ENCODE results near the gene RBMS3. TPM values are rescaled to one million over a fixed set of nuclear protein-coding genes. Genes with fewer than 3 reads are reported as not detected.

RBMS3 gene
- total RNA-seq, 1 donor from 2014 or later, result 33.0 TPM

DNA sequence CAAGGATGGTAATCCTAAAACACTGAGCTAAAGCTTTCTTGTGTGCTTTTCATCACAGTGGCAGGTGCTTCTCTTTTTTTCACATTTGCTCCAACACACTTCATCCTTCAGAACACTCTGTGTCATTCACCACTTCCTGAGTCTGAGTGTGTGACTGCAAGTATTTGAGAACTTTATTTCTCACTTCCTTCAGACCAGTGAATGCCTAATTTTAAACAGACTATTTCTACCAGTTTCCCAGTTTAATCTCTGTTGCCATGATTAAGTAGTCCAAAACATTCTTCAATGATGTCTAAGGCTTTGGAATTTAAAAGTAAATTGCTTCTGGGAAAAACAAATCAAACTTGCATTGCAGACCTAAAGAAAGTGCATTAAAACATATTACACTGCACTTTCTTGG, 541.2 kb downstream of the RBMS3 start:
- Histone ChIP-seq H3K4me1 (ENCODE audit: insufficient read depth, low read length) (peaks cover 3% of the 10 kb centered on the region), H3K36me3 (ENCODE audit: insufficient read depth, low read length) (no peaks in the 10 kb centered on the region), H4K20me1 (ENCODE audit: insufficient read depth, low read length) (no peaks in the 10 kb centered on the region), H2AFZ (ENCODE audit: low read depth, low read length) (no peak overlapping the region), H3K27me3 (ENCODE audit: insufficient read depth, low read length) (no peaks in the 10 kb centered on the region), H3K9me3 (ENCODE audit: insufficient read depth, low read depth, low read length) (no peaks in the 10 kb centered on the region), H3K4me2 (ENCODE audit: low read length) (no peak overlapping the region), H3K27ac (ENCODE audit: low read depth, low read length) (no peak overlapping the region), H3K4me3 (ENCODE audit: insufficient read depth, low read depth, low read length) (no peak overlapping the region), H3K79me2 (ENCODE audit: insufficient read depth, low read length) (no peaks in the 10 kb centered on the region), H3K9ac (ENCODE audit: low read length) (no peak overlapping the region)
- Mint-ChIP-seq H3K27ac (ENCODE audit: unreplicated experiment) (no peak overlapping the region), H3K4me3 (ENCODE audit: unreplicated experiment) (no peak overlapping the region), H3K9me3 (ENCODE audit: unreplicated experiment) (no peaks in the 10 kb centered on the region), H3K4me1 (ENCODE audit: low read depth, unreplicated experiment) (peaks cover 3% of the 10 kb centered on the region), H3K36me3 (ENCODE audit: low read depth, unreplicated experiment) (peaks cover 2% of the 10 kb centered on the region), H3K27me3 (ENCODE audit: low read depth, unreplicated experiment) (no peaks in the 10 kb centered on the region)
- TF ChIP-seq, protein P1, sequence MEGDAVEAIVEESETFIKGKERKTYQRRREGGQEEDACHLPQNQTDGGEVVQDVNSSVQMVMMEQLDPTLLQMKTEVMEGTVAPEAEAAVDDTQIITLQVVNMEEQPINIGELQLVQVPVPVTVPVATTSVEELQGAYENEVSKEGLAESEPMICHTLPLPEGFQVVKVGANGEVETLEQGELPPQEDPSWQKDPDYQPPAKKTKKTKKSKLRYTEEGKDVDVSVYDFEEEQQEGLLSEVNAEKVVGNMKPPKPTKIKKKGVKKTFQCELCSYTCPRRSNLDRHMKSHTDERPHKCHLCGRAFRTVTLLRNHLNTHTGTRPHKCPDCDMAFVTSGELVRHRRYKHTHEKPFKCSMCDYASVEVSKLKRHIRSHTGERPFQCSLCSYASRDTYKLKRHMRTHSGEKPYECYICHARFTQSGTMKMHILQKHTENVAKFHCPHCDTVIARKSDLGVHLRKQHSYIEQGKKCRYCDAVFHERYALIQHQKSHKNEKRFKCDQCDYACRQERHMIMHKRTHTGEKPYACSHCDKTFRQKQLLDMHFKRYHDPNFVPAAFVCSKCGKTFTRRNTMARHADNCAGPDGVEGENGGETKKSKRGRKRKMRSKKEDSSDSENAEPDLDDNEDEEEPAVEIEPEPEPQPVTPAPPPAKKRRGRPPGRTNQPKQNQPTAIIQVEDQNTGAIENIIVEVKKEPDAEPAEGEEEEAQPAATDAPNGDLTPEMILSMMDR (IDR thresholded peaks at IDR 0.05; ENCODE audit: insufficient read depth, low read depth, low read length), result no peak
- no peak for TF ChIP-seq EZH2 (IDR thresholded peaks at IDR 0.05; ENCODE audit: insufficient read depth, low read length)
- FAIRE-seq, result peak; percentile 80
- peak; percentile 76 for DNase-seq (ENCODE audit: low read depth)

DNA sequence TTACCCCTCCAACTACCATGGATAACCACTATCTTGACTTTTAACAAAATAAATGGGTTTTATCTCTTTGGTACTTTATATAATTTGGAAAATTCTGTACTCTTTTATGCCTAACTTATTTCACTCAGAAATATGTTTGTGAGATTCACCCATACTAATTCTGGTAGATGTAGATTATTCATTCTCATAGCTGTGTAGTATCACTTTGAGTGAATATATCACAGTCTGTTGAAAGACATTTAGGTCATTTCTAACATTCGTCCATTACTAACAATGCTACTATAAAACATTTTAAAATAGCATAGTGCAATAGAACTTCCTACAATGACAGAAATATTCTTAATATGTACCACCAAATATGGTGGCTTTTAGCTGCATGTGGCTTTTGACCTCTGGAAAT, 542.4 kb downstream of the RBMS3 start:
- no peak overlapping the region for H3K9ac ChIP-seq (ENCODE audit: low read length)
- H3K4me3 Mint-ChIP-seq (ENCODE audit: unreplicated experiment), result no peak overlapping the region

DNA sequence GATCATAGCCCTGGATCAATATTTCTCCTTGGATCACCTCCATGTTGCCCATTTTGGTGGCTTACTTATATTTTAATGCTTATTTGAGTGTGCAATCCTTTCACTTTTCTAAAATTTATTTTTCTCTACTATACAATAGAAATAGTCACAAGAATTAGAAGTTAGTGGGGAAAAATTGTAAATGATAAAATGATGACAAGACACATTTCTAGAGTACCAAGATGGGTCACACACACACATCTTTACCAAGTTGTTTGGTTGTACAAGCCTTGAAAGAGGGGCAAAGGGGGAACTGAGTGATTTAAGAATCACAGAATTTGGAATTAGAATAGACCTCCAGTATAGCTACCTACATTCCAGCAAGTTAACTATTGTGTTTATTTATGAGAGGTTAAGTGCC, 545.8 kb downstream of the RBMS3 start:
- H3K27ac ChIP-seq (ENCODE audit: low read depth, low read length), result no peak overlapping the region
- H3K4me2 ChIP-seq (ENCODE audit: low read length), result no peak overlapping the region
- Mint-ChIP-seq H3K9me3 (ENCODE audit: unreplicated experiment) (no peaks in the 10 kb centered on the region), H3K4me3 (ENCODE audit: unreplicated experiment) (no peak overlapping the region), H3K4me1 (ENCODE audit: low read depth, unreplicated experiment) (peaks cover 6% of the 10 kb centered on the region), H3K27me3 (ENCODE audit: low read depth, unreplicated experiment) (no peaks in the 10 kb centered on the region), H3K27ac (ENCODE audit: unreplicated experiment) (no peak overlapping the region), H3K36me3 (ENCODE audit: low read depth, unreplicated experiment) (peaks cover 2% of the 10 kb centered on the region)
- TF ChIP-seq EZH2 (IDR thresholded peaks at IDR 0.05; ENCODE audit: insufficient read depth, low read length), result no peak
- TF ChIP-seq, protein P1 (IDR thresholded peaks at IDR 0.05; ENCODE audit: insufficient read depth, low read depth, low read length), result no peak
- FAIRE-seq (no peak), DNase-seq (ENCODE audit: low read depth) (no peak)
- H3K36me3 ChIP-seq (ENCODE audit: insufficient read depth, low read length), result no peaks in the 10 kb centered on the region
- peaks cover 3% of the 10 kb centered on the region for H3K4me1 ChIP-seq (ENCODE audit: insufficient read depth, low read length)
- no peak overlapping the region for H2AFZ ChIP-seq (ENCODE audit: low read depth, low read length)
- H4K20me1 ChIP-seq (ENCODE audit: insufficient read depth, low read length), result no peaks in the 10 kb centered on the region
- H3K9ac ChIP-seq (ENCODE audit: low read length), result no peak overlapping the region
- H3K79me2 ChIP-seq (ENCODE audit: insufficient read depth, low read length), result no peaks in the 10 kb centered on the region
- H3K9me3 ChIP-seq (ENCODE audit: insufficient read depth, low read depth, low read length), result no peaks in the 10 kb centered on the region
- H3K4me3 ChIP-seq (ENCODE audit: insufficient read depth, low read depth, low read length), result no peak overlapping the region
- H3K27me3 ChIP-seq (ENCODE audit: insufficient read depth, low read length), result no peaks in the 10 kb centered on the region

More for the DNA sequence above, 542.4 kb downstream of the RBMS3 start:
- Histone ChIP-seq H3K27me3 (ENCODE audit: insufficient read depth, low read length) (no peaks in the 10 kb centered on the region), H4K20me1 (ENCODE audit: insufficient read depth, low read length) (no peaks in the 10 kb centered on the region), H3K4me3 (ENCODE audit: insufficient read depth, low read depth, low read length) (no peak overlapping the region), H3K9me3 (ENCODE audit: insufficient read depth, low read depth, low read length) (no peaks in the 10 kb centered on the region), H3K27ac (ENCODE audit: low read depth, low read length) (no peak overlapping the region), H2AFZ (ENCODE audit: low read depth, low read length) (no peak overlapping the region), H3K36me3 (ENCODE audit: insufficient read depth, low read length) (no peaks in the 10 kb centered on the region), H3K4me1 (ENCODE audit: insufficient read depth, low read length) (peaks cover 3% of the 10 kb centered on the region), H3K4me2 (ENCODE audit: low read length) (no peak overlapping the region), H3K79me2 (ENCODE audit: insufficient read depth, low read length) (no peaks in the 10 kb centered on the region)
- DNase-seq (ENCODE audit: low read depth) (no peak), FAIRE-seq (no peak)
- no peaks in the 10 kb centered on the region for H3K9me3 Mint-ChIP-seq (ENCODE audit: unreplicated experiment)
- H3K4me1 Mint-ChIP-seq (ENCODE audit: low read depth, unreplicated experiment), result peaks cover 6% of the 10 kb centered on the region
- no peak for TF ChIP-seq EZH2 (IDR thresholded peaks at IDR 0.05; ENCODE audit: insufficient read depth, low read length)
- TF ChIP-seq, protein P1 (IDR thresholded peaks at IDR 0.05; ENCODE audit: insufficient read depth, low read depth, low read length), result no peak
- H3K27ac Mint-ChIP-seq (ENCODE audit: unreplicated experiment), result no peak overlapping the region
- no peaks in the 10 kb centered on the region for H3K27me3 Mint-ChIP-seq (ENCODE audit: low read depth, unreplicated experiment)
- H3K36me3 Mint-ChIP-seq (ENCODE audit: low read depth, unreplicated experiment), result peaks cover 2% of the 10 kb centered on the region
